CD4-positive, alpha-beta memory T cell (primary cell): ENCODE results near the gene KIZ. TPM values are rescaled to one million over a fixed set of nuclear protein-coding genes. Genes with fewer than 3 reads are reported as not detected.
A peak's percentile ranks its signal among the peaks of the same experiment; 100 is the strongest.

Experiments used
- CTCF ChIA-PET: fragments of 350-600 bp; sonication (Branson Sonifier 250); formaldehyde crosslinking; loops from one replicate; lab custom pipeline; 2021; ENCODE audit warnings: inconsistent platforms; ENCODE audit not compliant: partially characterized antibody; lab: Charles Lee
- POLR2A ChIA-PET: fragments of 350-600 bp; sonication (Branson Sonifier 250); formaldehyde crosslinking; loops from one replicate; lab custom pipeline; 2021; ENCODE audit not compliant: partially characterized antibody; lab: Charles Lee
- DNase-seq, 5 donors: peaks; one replicate each; pipeline versions ENCODE4 v3.0.0 to v3.0.0-alpha.2; 2020 to 2022; ENCODE audit warnings: mixed read lengths in 1 of 5
- H3K27ac ChIP-seq: one replicate; pipeline ENCODE4 v1.7.0; 2013; ENCODE audit warnings: low read depth, low read length
- H3K27me3 ChIP-seq: 2 replicates; pipeline ENCODE4 v1.7.0; 2013; ENCODE audit warnings: mild to moderate bottlenecking, low read length, moderate library complexity; ENCODE audit not compliant: insufficient read depth
- H3K36me3 ChIP-seq: 2 replicates; pipeline ENCODE4 v1.7.0; 2013; ENCODE audit warnings: mild to moderate bottlenecking, low read length, moderate library complexity; ENCODE audit not compliant: insufficient read depth
- H3K4me1 ChIP-seq: 2 replicates; pipeline ENCODE4 v1.7.0; 2013; ENCODE audit warnings: mild to moderate bottlenecking, low read length, moderate library complexity; ENCODE audit not compliant: insufficient read depth
- H3K4me3 ChIP-seq, 2 donors: one replicate each; pipeline ENCODE4 v1.7.0; 2013; ENCODE audit warnings: low read length in 2 of 2, mild to moderate bottlenecking in 1 of 2
- H3K9me3 ChIP-seq, 2 donors: one replicate each; pipeline ENCODE4 v1.7.0; 2013; ENCODE audit warnings: low read length in 2 of 2, control low read depth in 1 of 2; ENCODE audit not compliant: control insufficient read depth in 1 of 2
- H3K27ac Mint-ChIP-seq, 7 donors: one replicate each; pipeline ENCODE4 v1.8.0; 2020 to 2021; ENCODE audit warnings: mixed read lengths in 7 of 7, mild to moderate bottlenecking in 6 of 7, inconsistent platforms in 3 of 7, moderate library complexity in 3 of 7
- H3K27me3 Mint-ChIP-seq, 2 donors: one replicate each; pipeline ENCODE4 v1.8.0; 2020 to 2021; ENCODE audit warnings: mixed read lengths in 2 of 2
- H3K36me3 Mint-ChIP-seq, 2 donors: one replicate each; pipeline ENCODE4 v1.8.0; 2020 to 2021; ENCODE audit warnings: mixed read lengths in 2 of 2, inconsistent platforms in 1 of 2, mild to moderate bottlenecking in 1 of 2
- H3K4me1 Mint-ChIP-seq, 4 donors: one replicate each; pipeline ENCODE4 v1.8.0; 2020 to 2021; ENCODE audit warnings: mixed read lengths in 4 of 4, mild to moderate bottlenecking in 1 of 4
- H3K4me3 Mint-ChIP-seq, 8 donors: one replicate each; pipeline ENCODE4 v1.8.0; 2020 to 2021; ENCODE audit warnings: mixed read lengths in 8 of 8, mild to moderate bottlenecking in 7 of 8, moderate library complexity in 6 of 8, inconsistent platforms in 3 of 8
- H3K9me3 Mint-ChIP-seq, 8 donors: one replicate each; pipeline ENCODE4 v1.8.0; 2020 to 2021; ENCODE audit warnings: mixed read lengths in 8 of 8, mild to moderate bottlenecking in 5 of 8, inconsistent platforms in 3 of 8, moderate library complexity in 1 of 8
- intact Hi-C: fragments of 100-400 bp; cut with micrococcal nuclease; formaldehyde crosslinking; loops from one replicate; pipeline ENCODE4 v1.15.1; 2023
- polyA plus RNA-seq, 2 donors: library from polyadenylated mRNA; unstranded; fragments of 300-500 nt; fragmentation: Illumina TruSeq; gene quantifications; one replicate each; pipeline ENCODE4 v1.2.3, GENCODE V29; 2021
- total RNA-seq, 2 experiments: library from RNA; stranded (reverse); gene quantifications; one replicate each; pipeline ENCODE4 v1.2.3, GENCODE V29; 2021

Gene KIZ
- total and polyA plus RNA-seq, 4 experiments from 2014 or later, result 15.9 to 46.3 (median 25.4) TPM

DNA sequence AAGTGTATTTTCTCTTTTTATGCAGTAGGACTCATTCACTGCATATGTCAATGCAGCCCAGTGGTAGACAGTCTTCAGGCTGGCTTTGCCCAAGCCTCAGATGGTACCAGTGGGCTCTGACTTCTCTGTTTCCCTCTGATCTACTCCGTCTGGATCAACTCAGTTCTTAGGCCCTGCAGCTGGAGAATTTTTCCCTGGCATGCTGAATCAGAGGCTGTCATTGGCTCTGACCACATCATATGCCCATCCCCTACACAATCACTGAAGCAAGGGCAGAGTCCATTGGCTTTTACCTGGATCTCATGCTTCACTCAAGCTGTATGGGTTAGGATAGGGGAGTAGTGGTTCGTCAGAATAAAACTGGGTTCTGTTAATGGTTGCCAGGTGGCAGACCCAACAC, 57.8 kb downstream of the KIZ start:
- Histone ChIP-seq H3K9me3 (no peaks in the 10 kb centered on the region), H3K27ac (no peak overlapping the region), H3K36me3 (no peaks in the 10 kb centered on the region), H3K4me1 (no peaks in the 10 kb centered on the region), H3K27me3 (no peaks in the 10 kb centered on the region), H3K4me3 (no peak overlapping the region)
- intact Hi-C loops, result no loop called here
- ChIA-PET POLR2A (no interaction called here), CTCF (interaction anchor here (2.6 kb wide), 1 partner anchor 52 kb away, joined by 6 read pairs; no protein-coding TSS in a partner anchor)
- Mint-ChIP-seq H3K4me1 (peaks cover 0 to 8% (median 3%) of the 10 kb centered on the region in 4 donors), H3K27me3 (no peaks in the 10 kb centered on the region), H3K4me3 (no peak overlapping the region), H3K27ac (no peak overlapping the region), H3K36me3 (peaks cover 14 to 47% of the 10 kb centered on the region in 2 donors), H3K9me3 (no peaks in the 10 kb centered on the region)
- no peak for DNase-seq

DNA sequence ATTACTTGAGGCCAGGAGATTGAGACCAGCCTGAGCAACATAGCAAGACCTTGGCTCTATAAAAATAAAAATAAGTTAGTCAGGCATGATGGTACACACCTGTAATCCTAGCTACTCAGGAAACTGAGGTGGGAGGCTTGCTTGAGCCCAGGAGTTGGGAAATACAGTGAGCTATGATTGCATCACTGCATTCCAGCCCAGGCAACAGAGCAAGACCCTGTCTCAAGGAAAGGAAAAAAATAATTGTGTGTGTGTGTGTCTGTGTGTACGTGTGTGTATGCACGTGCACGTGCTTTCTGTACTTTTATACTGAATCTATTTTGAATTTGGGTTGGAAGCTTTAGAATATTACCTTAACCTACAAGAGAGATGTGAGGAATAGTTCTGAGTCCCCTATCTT, 58.9 kb downstream of the KIZ start:
- no peaks in the 10 kb centered on the region for H3K36me3 ChIP-seq
- H3K27me3 ChIP-seq, result no peaks in the 10 kb centered on the region
- no peak for DNase-seq
- no peaks in the 10 kb centered on the region for H3K4me1 ChIP-seq
- H3K9me3 ChIP-seq, result no peaks in the 10 kb centered on the region
- Mint-ChIP-seq H3K27ac (no peak overlapping the region), H3K4me3 (no peak overlapping the region), H3K9me3 (no peaks in the 10 kb centered on the region), H3K27me3 (no peaks in the 10 kb centered on the region), H3K4me1 (peaks cover 0 to under 1% (median 0%) of the 10 kb centered on the region in 4 donors), H3K36me3 (peaks cover 10 to 50% of the 10 kb centered on the region in 2 donors)
- intact Hi-C loops, result no loop called here
- CTCF ChIA-PET, result interaction anchor here (0.6 kb wide), 1 partner anchor 17 kb away, joined by 3 read pairs; no protein-coding TSS in a partner anchor
- no peak overlapping the region for H3K4me3 ChIP-seq
- POLR2A ChIA-PET, result no interaction called here
- no peak overlapping the region for H3K27ac ChIP-seq

DNA sequence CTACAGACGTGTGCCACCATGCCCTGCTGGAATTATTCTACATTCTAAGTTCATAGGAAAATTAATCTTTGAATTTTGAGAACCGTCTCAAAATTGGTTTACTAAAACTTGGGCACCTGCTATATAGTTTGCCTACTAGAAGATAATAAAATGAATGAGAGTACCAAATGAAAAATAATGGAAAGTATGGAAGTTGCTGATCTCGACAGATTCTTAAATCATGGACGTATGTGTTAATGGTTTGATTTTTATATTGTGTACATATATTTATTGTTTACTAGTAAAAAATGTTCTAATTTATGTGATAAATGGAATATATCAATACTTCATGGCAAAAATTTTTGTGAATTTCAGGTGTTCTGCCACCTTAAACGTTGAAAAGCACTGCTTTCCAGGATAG, 60.0 kb downstream of the KIZ start:
- no peak overlapping the region for H3K27ac ChIP-seq

DNA sequence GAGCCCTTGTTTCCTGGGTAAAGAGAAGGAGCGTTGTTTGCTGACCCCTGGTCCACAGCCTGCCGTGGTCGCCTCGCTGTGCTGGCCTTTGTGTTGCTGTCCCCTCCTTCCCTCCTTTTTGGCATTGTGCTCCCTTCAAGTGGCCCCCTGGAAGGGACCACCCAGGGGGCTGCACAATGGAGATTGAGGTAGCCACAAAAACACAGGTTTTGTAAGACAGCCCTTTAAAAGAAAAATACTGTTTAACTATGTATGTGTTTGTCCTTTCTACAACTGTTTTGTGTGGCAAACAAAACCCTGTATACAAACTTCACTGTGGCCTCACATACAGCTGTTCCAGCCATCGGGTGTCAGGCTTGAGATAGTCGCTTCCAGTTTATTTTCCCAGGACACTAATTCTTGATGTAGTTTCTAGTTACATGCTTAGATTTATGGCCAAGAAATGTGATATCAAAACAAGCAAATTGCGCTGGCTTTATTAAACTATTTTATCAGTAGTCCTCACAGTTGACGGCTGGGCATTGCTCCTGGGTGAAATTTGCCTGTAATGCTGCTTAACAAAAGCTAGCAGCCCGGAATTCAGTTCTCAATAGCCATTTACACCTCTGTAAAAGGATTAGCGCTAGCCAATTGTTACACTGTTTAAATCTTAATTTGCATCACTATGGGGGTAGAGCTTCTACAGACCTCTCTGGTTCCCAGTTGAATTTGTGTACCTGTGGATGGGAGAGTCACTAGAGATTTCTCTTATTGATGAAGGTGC, 64.1 kb downstream of the KIZ start:
- Mint-ChIP-seq H3K27ac (no peak overlapping the region), H3K27me3 (no peaks in the 10 kb centered on the region)
- CTCF ChIA-PET, result no interaction called here

More for the DNA sequence above, 60.0 kb downstream of the KIZ start:
- Histone ChIP-seq H3K4me3 (no peak overlapping the region), H3K27me3 (no peaks in the 10 kb centered on the region), H3K36me3 (no peaks in the 10 kb centered on the region), H3K4me1 (no peaks in the 10 kb centered on the region), H3K9me3 (no peaks in the 10 kb centered on the region)
- no peaks in the 10 kb centered on the region for H3K4me1 Mint-ChIP-seq
- no peaks in the 10 kb centered on the region for H3K27me3 Mint-ChIP-seq
- CTCF ChIA-PET, result no interaction called here
- no peak overlapping the region for H3K27ac Mint-ChIP-seq
- no peak for DNase-seq
- H3K36me3 Mint-ChIP-seq, result peaks cover 10 to 47% of the 10 kb centered on the region in 2 donors
- no peaks in the 10 kb centered on the region for H3K9me3 Mint-ChIP-seq
- POLR2A ChIA-PET, result no interaction called here
- no peak overlapping the region for H3K4me3 Mint-ChIP-seq
- intact Hi-C loops, result no loop called here

DNA sequence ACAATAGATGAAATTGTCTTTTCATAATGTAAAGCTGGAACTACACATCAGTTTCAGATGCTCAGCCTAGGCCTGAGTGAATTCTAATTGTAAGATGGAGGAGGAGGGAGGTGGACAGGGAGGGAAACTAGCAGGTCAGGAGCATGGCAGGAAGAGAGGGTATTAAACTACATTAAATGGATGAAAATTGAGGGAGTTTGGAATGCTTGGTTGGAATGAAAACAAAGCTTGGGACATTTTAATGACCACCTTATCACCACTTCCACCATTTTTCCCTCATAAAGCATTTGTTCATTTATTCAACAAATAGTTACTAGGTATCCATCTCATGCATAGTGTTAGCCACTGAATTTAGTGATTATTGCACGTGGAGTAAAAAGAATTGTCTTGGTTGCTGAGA, 65.0 kb downstream of the KIZ start:
- DNase-seq, result no peak
- POLR2A ChIA-PET, result no interaction called here
- H3K4me1 ChIP-seq, result no peaks in the 10 kb centered on the region
- Mint-ChIP-seq H3K27ac (no peak overlapping the region), H3K9me3 (no peaks in the 10 kb centered on the region), H3K4me1 (no peaks in the 10 kb centered on the region), H3K36me3 (peaks cover 11 to 40% of the 10 kb centered on the region in 2 donors), H3K4me3 (peak overlapping the region in 1 of 8 donors; percentile 5), H3K27me3 (no peaks in the 10 kb centered on the region)
- intact Hi-C loops, result no loop called here
- H3K36me3 ChIP-seq, result no peaks in the 10 kb centered on the region
- CTCF ChIA-PET, result no interaction called here
- H3K4me3 ChIP-seq, result no peak overlapping the region
- H3K27me3 ChIP-seq, result no peaks in the 10 kb centered on the region
- H3K9me3 ChIP-seq, result no peaks in the 10 kb centered on the region
- no peak overlapping the region for H3K27ac ChIP-seq

More for the DNA sequence above, 64.1 kb downstream of the KIZ start:
- H3K9me3 Mint-ChIP-seq, result no peaks in the 10 kb centered on the region
- no peak overlapping the region for H3K4me3 Mint-ChIP-seq
- Histone ChIP-seq H3K27me3 (no peaks in the 10 kb centered on the region), H3K4me3 (no peak overlapping the region), H3K9me3 (no peaks in the 10 kb centered on the region), H3K36me3 (no peaks in the 10 kb centered on the region), H3K4me1 (no peaks in the 10 kb centered on the region), H3K27ac (no peak overlapping the region)
- no peaks in the 10 kb centered on the region for H3K4me1 Mint-ChIP-seq
- intact Hi-C loops, result no loop called here
- DNase-seq, result no peak
- peaks cover 11 to 40% of the 10 kb centered on the region in 2 donors for H3K36me3 Mint-ChIP-seq
- POLR2A ChIA-PET, result no interaction called here

DNA sequence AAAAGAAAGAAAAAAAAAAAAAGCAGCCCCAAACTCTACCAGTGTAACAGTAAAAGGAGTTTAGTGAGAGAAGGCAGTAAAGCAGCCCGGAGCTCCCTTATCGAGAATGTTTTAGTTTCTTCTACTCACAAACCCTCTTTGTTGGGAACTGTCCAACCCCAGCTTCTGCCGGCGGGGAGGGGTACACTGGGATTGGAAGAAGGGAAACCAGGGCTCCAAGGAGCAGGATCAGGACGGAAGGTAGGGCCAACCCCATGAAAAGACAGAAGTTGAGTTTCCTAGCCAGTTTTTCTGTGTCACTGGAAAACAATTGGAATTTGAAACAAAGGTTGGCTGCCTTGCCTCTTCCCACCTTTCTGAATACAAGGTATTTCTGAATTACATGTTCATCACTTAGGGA, 66.0 kb downstream of the KIZ start:
- ChIA-PET CTCF (no interaction called here), POLR2A (no interaction called here)
- no peaks in the 10 kb centered on the region for H3K9me3 ChIP-seq
- no peaks in the 10 kb centered on the region for H3K27me3 ChIP-seq
- intact Hi-C loops, result no loop called here
- no peaks in the 10 kb centered on the region for H3K36me3 ChIP-seq
- H3K4me1 ChIP-seq, result no peaks in the 10 kb centered on the region
- H3K4me3 ChIP-seq, result no peak overlapping the region
- Mint-ChIP-seq H3K36me3 (peaks cover 9 to 35% of the 10 kb centered on the region in 2 donors), H3K4me1 (no peaks in the 10 kb centered on the region), H3K4me3 (no peak overlapping the region), H3K27me3 (no peaks in the 10 kb centered on the region), H3K27ac (no peak overlapping the region), H3K9me3 (no peaks in the 10 kb centered on the region)
- no peak overlapping the region for H3K27ac ChIP-seq
- no peak for DNase-seq

DNA sequence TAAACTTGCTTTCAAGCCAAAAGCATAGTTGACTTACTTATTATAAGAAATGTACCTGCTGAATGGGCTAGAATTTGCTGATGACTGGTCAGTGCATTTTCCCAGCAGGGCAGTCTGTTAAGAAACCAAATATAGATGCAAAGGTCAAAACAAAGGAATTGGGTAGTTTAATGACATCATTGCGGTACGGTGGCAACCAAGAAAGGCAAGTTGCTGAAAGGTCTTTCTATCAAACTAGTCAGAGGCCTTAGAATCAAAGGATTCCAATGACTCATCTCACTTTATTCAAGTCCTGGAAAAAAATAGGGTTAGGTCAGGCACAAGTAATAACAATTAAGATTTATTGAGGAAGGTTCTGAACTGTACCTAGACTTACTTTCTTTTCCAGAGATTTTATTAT, 76.4 kb downstream of the KIZ start:
- no peaks in the 10 kb centered on the region for H3K4me1 ChIP-seq
- intact Hi-C loops, result no loop called here
- H3K27ac ChIP-seq, result no peak overlapping the region
- CTCF ChIA-PET, result no interaction called here
- Mint-ChIP-seq H3K36me3 (peaks cover 10 to 26% of the 10 kb centered on the region in 2 donors), H3K4me3 (no peak overlapping the region), H3K4me1 (no peaks in the 10 kb centered on the region), H3K9me3 (no peaks in the 10 kb centered on the region), H3K27me3 (no peaks in the 10 kb centered on the region), H3K27ac (no peak overlapping the region)
- no peaks in the 10 kb centered on the region for H3K27me3 ChIP-seq
- no peaks in the 10 kb centered on the region for H3K9me3 ChIP-seq
- no peaks in the 10 kb centered on the region for H3K36me3 ChIP-seq
- no peak for DNase-seq
- H3K4me3 ChIP-seq, result no peak overlapping the region
- POLR2A ChIA-PET, result no interaction called here
